ENCODE measurements around the gene PADI6. TPM values are rescaled to one million over a fixed set of nuclear protein-coding genes. Genes with fewer than 3 reads are reported as not detected.

The PADI6 gene
- total and polyA plus RNA-seq, 10 of the 15 experiments (the other 5 are each of a cell fraction or from before 2014, with no cell fraction given) = not detected

DNA sequence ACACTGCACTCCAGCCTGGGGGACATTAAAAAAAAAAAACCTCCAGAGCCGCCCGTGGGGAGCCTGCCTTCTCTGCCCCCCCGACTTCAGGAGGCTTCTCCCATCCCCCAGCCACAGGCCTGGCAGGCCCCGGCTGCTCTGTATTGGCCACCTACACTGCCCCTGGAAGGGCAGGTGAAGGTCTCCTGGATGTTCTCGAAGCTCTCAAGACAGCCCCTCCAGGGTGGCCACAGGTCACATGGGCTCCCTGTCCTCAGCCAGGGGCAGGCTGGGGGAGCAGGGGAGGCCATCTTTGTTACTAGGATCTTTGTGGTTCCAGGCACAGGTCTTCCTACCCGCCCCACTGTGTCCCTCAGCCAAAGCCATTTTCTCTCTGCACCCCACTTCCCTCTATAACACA lies 32.8 kb downstream of the PADI6 start:
- BruUV-seq (replicated peaks) = no TSS peak
- H3K4me3 ChIP-seq = no peak overlapping the region
- ChIA-PET RAD21 (ENCODE audit: unreplicated experiment) (no interaction called here), POLR2A (no interaction called here), CTCF (interaction anchor here (0.6 to 1.5 kb wide), 2 partner anchors 160 to 343 kb away, joined by 3 read pairs; no protein-coding TSS in a partner anchor), SMC1A (ENCODE audit: uncharacterized antibody, unreplicated experiment) (no interaction called here)
- in situ Hi-C loops (cut with MboI) (no loop called here), intact Hi-C loops (cut with micrococcal nuclease; ENCODE audit: unreplicated experiment) (no loop called here)
- ATAC-seq (no peak), FAIRE-seq (no peak), DNase-seq (ENCODE audit: low read depth, low spot score) (no peak)
- peaks cover 13% of the 10 kb centered on the region in 2 experiments; a peak in 3 of 4 replicates for H3K36me3 ChIP-seq (ENCODE audit: control insufficient read depth in 2 of 2, insufficient read depth in 2 of 2, low read length in 1 of 2)
- no peaks in the 10 kb centered on the region for H3K4me1 ChIP-seq (ENCODE audit: control insufficient read depth, insufficient read depth, low read length)
- peak; percentile 36; the same call in 1 of the 2 replicates for TF ChIP-seq YY1 (IDR thresholded peaks at IDR 0.05; ENCODE audit: low read depth, low read length)
- no peak for TF ChIP-seq EGR1 (IDR thresholded peaks at IDR 0.05; ENCODE audit: borderline replicate concordance in 1 of 2, low read depth in 2 of 2, low read length in 2 of 2)
- TF ChIP-seq POLR2A (IDR thresholded peaks at IDR 0.05; ENCODE audit: low read depth, low read length) = 0 out of 2 replicates have a peak, but pooled peaks have one; percentile 19
- no peak for TF ChIP-seq RB1 (IDR thresholded peaks at IDR 0.05; ENCODE audit: borderline replicate concordance)
- H2AFZ ChIP-seq (ENCODE audit: control insufficient read depth, low read depth, low read length) = no peak overlapping the region
- no peaks in the 10 kb centered on the region for H3K27me3 ChIP-seq (replicated peaks in 1 of 2; ENCODE audit: control insufficient read depth in 2 of 2, insufficient read depth in 2 of 2, low read length in 1 of 2)
- H3K79me2 ChIP-seq (ENCODE audit: control insufficient read depth, insufficient read depth, low read length) = no peaks in the 10 kb centered on the region
- no peaks in the 10 kb centered on the region; the same call in 1 of the 2 replicates for H4K20me1 ChIP-seq (ENCODE audit: control insufficient read depth, insufficient read depth)
- no peaks in the 10 kb centered on the region for H3K9me3 ChIP-seq (replicated peaks; ENCODE audit: control insufficient read depth, insufficient read depth, low read length)
- 44% methylated on average over 6 of the region's 6 CpGs for WGBS (ENCODE audit: insufficient coverage, insufficient replicate concordance, low lambda C conversion rate, missing lambda C conversion rate)
- H3K4me2 ChIP-seq (ENCODE audit: control insufficient read depth, insufficient read depth) = no peak overlapping the region
- H3K27ac ChIP-seq (ENCODE audit: control insufficient read depth, insufficient read depth) = no peak overlapping the region
- H3K9ac ChIP-seq (ENCODE audit: control insufficient read depth, insufficient read depth, low read length) = no peak overlapping the region

DNA sequence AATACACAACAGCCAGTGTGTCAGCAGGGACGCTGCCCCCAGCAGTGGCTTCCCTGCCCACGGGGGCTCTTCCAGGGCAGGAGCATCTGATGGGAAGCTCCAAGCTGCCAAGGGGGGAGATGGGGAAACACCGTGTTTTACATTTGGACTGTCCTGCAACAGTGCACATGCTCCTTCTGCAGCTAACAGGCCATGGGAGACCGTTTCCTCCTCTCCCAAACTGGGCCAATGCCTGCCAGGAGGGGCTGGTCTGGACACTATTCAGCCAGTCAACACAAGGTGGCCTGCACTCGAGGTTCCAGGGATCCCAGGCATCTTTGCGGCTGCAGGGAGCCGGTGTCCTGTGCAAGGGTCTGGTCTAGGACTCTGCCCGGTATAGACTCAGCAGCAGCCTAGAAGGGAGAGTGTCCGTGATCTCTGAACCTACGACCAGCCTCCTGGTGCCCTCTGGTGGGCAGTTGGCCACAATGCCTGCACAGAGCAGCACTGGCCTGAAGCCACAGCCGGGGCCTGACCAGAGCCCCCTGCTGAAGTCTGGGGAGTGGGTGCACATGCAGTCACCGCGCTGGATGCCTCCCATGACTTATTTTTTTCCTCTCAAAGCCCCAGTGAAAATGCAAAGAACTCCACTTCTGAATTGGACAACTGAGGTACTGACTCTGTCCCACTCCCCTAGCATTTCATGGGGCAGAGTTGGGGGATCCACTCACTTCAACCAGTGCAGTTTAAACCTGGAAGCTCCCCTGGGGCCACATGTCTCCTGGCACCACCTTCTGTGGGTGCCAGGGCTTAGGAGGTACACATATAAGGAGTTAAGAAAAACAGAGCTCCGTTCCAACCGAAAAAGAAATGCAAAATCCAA lies 34.1 kb downstream of the PADI6 start:
- intact Hi-C loops (cut with micrococcal nuclease; ENCODE audit: unreplicated experiment) (no loop called here), in situ Hi-C loops (cut with MboI) (no loop called here)
- Histone ChIP-seq H4K20me1 (ENCODE audit: control insufficient read depth, insufficient read depth) (no peaks in the 10 kb centered on the region; the same call in 1 of the 2 replicates), H3K9me3 (replicated peaks; ENCODE audit: control insufficient read depth, insufficient read depth, low read length) (no peaks in the 10 kb centered on the region), H2AFZ (ENCODE audit: control insufficient read depth, low read depth, low read length) (no peak overlapping the region), H3K9ac (ENCODE audit: control insufficient read depth, insufficient read depth, low read length) (no peak overlapping the region), H3K4me3 (no peak overlapping the region), H3K27ac (ENCODE audit: control insufficient read depth, insufficient read depth) (no peak overlapping the region), H3K4me2 (ENCODE audit: control insufficient read depth, insufficient read depth) (no peak overlapping the region), H3K4me1 (ENCODE audit: control insufficient read depth, insufficient read depth, low read length) (no peaks in the 10 kb centered on the region), H3K27me3 (replicated peaks in 1 of 2; ENCODE audit: control insufficient read depth in 2 of 2, insufficient read depth in 2 of 2, low read length in 1 of 2) (no peaks in the 10 kb centered on the region), H3K36me3 (ENCODE audit: control insufficient read depth in 2 of 2, insufficient read depth in 2 of 2, low read length in 1 of 2) (peaks cover 21 to 24% of the 10 kb centered on the region in 2 experiments; a peak in 3 of 4 replicates), H3K79me2 (ENCODE audit: control insufficient read depth, insufficient read depth, low read length) (no peaks in the 10 kb centered on the region)
- DNase-seq (ENCODE audit: low read depth, low spot score) = no peak
- WGBS (ENCODE audit: insufficient coverage, insufficient replicate concordance, low lambda C conversion rate, missing lambda C conversion rate) = 51% methylated on average over 15 of the region's 15 CpGs
- peak; percentile 59 for FAIRE-seq
- ChIA-PET RAD21 (ENCODE audit: unreplicated experiment) (no interaction called here), CTCF (interaction anchor here (0.6 to 1.6 kb wide), 8 partner anchors 9 to 280 kb away, joined by 3 to 4 read pairs (median 4); no protein-coding TSS in a partner anchor), POLR2A (no interaction called here), SMC1A (ENCODE audit: uncharacterized antibody, unreplicated experiment) (no interaction called here)
- ATAC-seq = peak; percentile 96
- no TSS peak for BruUV-seq (replicated peaks)
- TF ChIP-seq RELA (IDR thresholded peaks at IDR 0.05; ENCODE audit: borderline replicate concordance, partially characterized antibody) = no peak
- no peak for TF ChIP-seq SREBF2 (IDR thresholded peaks at IDR 0.05; ENCODE audit: low read length)
- TF ChIP-seq ATF7 (IDR thresholded peaks at IDR 0.05; ENCODE audit: low read depth) = no peak
- no peak for TF ChIP-seq EP300 (IDR thresholded peaks at IDR 0.05; ENCODE audit: borderline replicate concordance in 1 of 2, control insufficient read depth in 1 of 2, low read depth in 2 of 2, low read length in 2 of 2)
- no peak for TF ChIP-seq NRF1 (conservative IDR thresholded peaks at IDR 0.05; ENCODE audit: low read depth, low read length)
- peak; percentile 28; the same call in 1 of the 2 replicates for TF ChIP-seq SMC3 (IDR thresholded peaks at IDR 0.05; ENCODE audit: borderline replicate concordance, low read length)
- no peak for TF ChIP-seq NFYB (IDR thresholded peaks at IDR 0.05; ENCODE audit: insufficient read depth, low read depth, low read length)
- no peak for TF ChIP-seq HCFC1 (IDR thresholded peaks at IDR 0.05; ENCODE audit: low read length)
- no peak for TF ChIP-seq HDAC6 (IDR thresholded peaks at IDR 0.05; ENCODE audit: unreplicated experiment)
- no peak for TF ChIP-seq IRF4 (IDR thresholded peaks at IDR 0.05; ENCODE audit: low read depth, low read length)
- TF ChIP-seq PAX5 (IDR thresholded peaks at IDR 0.05; ENCODE audit: borderline replicate concordance, low read depth, low read length) = no peak
- TF ChIP-seq, protein P1, sequence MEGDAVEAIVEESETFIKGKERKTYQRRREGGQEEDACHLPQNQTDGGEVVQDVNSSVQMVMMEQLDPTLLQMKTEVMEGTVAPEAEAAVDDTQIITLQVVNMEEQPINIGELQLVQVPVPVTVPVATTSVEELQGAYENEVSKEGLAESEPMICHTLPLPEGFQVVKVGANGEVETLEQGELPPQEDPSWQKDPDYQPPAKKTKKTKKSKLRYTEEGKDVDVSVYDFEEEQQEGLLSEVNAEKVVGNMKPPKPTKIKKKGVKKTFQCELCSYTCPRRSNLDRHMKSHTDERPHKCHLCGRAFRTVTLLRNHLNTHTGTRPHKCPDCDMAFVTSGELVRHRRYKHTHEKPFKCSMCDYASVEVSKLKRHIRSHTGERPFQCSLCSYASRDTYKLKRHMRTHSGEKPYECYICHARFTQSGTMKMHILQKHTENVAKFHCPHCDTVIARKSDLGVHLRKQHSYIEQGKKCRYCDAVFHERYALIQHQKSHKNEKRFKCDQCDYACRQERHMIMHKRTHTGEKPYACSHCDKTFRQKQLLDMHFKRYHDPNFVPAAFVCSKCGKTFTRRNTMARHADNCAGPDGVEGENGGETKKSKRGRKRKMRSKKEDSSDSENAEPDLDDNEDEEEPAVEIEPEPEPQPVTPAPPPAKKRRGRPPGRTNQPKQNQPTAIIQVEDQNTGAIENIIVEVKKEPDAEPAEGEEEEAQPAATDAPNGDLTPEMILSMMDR (IDR thresholded peaks at IDR 0.05 in 2 of 3, conservative IDR thresholded peaks at IDR 0.05 in 1 of 3; ENCODE audit: control insufficient read depth in 2 of 3, extremely low read depth in 1 of 3, insufficient read depth in 1 of 3, low read depth in 3 of 3, low read length in 3 of 3) = peak; percentile 67 to 89 (median 69)
